IPS-18a (cell line): Measurements from ENCODE around the gene MARK4.

ENCODE experiments used
- H3K27ac ChIP-seq: one replicate; pipeline ENCODE4 v1.5.1; 2013; ENCODE audit warnings: low read length
- H3K27me3 ChIP-seq: one replicate; pipeline ENCODE4 v1.6.1; 2013; ENCODE audit warnings: mild to moderate bottlenecking, low read length; ENCODE audit not compliant: control insufficient read depth, insufficient read depth
- H3K36me3 ChIP-seq: one replicate; pipeline ENCODE4 v1.6.1; 2013; ENCODE audit warnings: low read depth, low read length; ENCODE audit not compliant: control insufficient read depth
- H3K4me1 ChIP-seq: one replicate; pipeline ENCODE4 v1.6.1; 2013; ENCODE audit warnings: low read depth, low read length; ENCODE audit not compliant: control insufficient read depth
- H3K4me3 ChIP-seq: one replicate; pipeline ENCODE4 v1.5.1; 2013; ENCODE audit warnings: low read length
- H3K9ac ChIP-seq: one replicate; pipeline ENCODE4 v1.6.1; 2013; ENCODE audit warnings: mild to moderate bottlenecking, low read length, moderate library complexity
- H3K9me3 ChIP-seq: one replicate; pipeline ENCODE4 v1.6.1; 2013; ENCODE audit warnings: low read depth, low read length; ENCODE audit not compliant: control insufficient read depth

Gene MARK4

DNA sequence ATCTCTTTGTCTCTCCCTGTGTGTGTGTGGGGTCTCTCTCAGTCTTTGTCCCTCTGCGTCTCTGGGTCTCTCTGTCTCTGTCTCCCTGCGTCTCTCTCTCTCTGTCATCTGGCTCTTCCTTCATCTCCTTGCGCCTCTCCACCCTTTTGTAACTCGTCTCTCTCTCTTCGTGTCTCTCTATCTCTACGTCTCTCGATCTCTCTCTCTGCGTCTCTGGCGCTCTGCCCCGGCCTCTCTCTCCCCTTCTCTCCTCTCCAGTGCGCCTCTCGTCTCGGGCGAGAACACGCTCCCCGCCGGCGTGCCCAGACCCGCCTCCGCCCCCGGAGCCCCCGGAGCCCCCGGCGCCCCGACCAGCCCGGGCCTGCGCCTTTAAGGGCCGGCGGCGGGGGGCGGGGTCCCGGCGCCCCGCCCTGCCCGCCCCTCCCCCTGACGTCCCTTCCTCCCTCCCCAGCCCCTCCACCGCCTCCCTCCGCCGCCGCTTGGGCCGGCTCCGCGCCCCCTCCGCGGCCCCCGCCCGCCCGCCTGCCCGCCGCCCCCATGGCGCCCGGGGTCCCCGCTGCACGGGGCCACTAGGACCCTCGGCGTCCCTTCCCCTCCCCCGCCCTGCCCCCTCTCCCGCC, at the start of gene MARK4:
TSS of gene MARK4 (plus strand) at position 440 of the 620 bp plus-strand sequence. CDS start 318 bp downstream, outside the sequence.
- H3K36me3 ChIP-seq: no peaks in the 10 kb centered on the region
- H3K27me3 ChIP-seq: peaks cover 20% of the 10 kb centered on the region
- H3K4me1 ChIP-seq: peaks cover 3% of the 10 kb centered on the region
- H3K9ac ChIP-seq: peak within 1 kb of the TSS; percentile 39
- no peak within 1 kb of the TSS for H3K27ac ChIP-seq
- peak within 1 kb of the TSS; percentile 79 for H3K4me3 ChIP-seq
- no peaks in the 10 kb centered on the region for H3K9me3 ChIP-seq

GRCh38 chr19:45202637-45203036, 48.4 kb upstream of the MARK4 start:
- H3K27ac ChIP-seq: no peak overlapping the region
- H3K4me1 ChIP-seq: no peaks in the 10 kb centered on the region
- no peaks in the 10 kb centered on the region for H3K27me3 ChIP-seq
- no peak overlapping the region for H3K9ac ChIP-seq
- no peaks in the 10 kb centered on the region for H3K36me3 ChIP-seq
- no peak overlapping the region for H3K4me3 ChIP-seq
- no peaks in the 10 kb centered on the region for H3K9me3 ChIP-seq

- Histone ChIP-seq H3K4me1 (no peaks in the 10 kb centered on the region), H3K27me3 (peaks cover 4% of the 10 kb centered on the region), H3K9ac (no peak overlapping the region), H3K36me3 (no peaks in the 10 kb centered on the region), H3K9me3 (no peaks in the 10 kb centered on the region), H3K4me3 (no peak overlapping the region), H3K27ac (no peak overlapping the region)
These were observed 45.3 kb upstream of the MARK4 start for GRCh38 chr19:45205810-45206209.

DNA sequence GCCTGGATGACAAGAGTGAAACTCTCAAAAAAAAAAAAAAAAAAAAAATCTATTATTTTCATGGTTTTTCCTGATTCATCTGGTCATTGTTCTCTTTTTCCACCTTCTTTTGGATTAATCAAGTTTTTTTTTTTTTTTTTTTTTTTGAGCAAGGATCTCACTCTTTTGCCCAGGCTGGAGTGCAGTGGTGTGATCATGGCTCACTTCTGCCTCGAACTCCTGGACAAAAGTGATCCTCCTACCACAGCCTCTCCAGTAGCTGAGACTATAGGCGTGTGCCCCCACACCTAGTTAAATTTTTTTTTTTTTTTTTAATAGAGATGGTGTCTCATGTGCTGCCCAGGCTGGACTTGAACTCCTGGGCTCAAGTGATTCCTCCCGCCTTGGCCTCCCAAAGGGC, 44.7 kb upstream of the MARK4 start:
- no peaks in the 10 kb centered on the region for H3K9me3 ChIP-seq
- no peak overlapping the region for H3K27ac ChIP-seq
- H3K9ac ChIP-seq: no peak overlapping the region
- H3K4me3 ChIP-seq: no peak overlapping the region
- H3K36me3 ChIP-seq: no peaks in the 10 kb centered on the region
- H3K4me1 ChIP-seq: no peaks in the 10 kb centered on the region
- H3K27me3 ChIP-seq: peaks cover 4% of the 10 kb centered on the region

DNA sequence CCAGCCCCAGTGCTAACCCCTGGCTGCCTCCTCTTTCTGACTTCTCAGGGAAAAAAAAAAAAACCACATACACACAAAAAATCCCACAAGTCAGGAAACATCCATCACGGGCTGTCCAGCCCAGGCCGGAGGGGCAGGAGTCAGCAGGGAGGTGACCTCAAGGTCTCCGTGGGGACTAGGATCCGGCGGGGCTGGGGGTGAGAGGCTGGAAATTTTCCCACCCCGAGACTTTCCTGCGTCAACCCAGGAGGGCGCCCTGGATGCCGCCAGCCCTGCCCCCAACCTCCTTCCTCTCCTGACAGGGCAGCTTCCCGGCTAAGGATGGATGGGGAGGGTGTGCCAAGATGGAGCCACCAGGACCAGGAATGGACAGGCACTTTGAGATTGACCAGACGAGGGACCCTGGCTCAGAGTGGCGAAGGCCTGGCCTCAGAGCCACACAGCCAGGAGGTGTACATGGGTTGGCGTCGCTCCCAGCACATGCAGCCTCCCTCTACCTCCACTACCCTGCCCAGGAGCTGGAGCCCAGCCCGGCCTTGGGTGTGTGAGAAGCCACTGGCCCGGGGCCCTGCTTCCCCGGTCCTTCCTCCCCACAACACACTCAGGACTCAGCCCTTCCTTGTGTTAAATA, 39.2 kb upstream of the MARK4 start:
- no peak overlapping the region for H3K9ac ChIP-seq
- no peak overlapping the region for H3K4me3 ChIP-seq
- no peaks in the 10 kb centered on the region for H3K36me3 ChIP-seq
- no peak overlapping the region for H3K27ac ChIP-seq
- peaks cover 30% of the 10 kb centered on the region for H3K27me3 ChIP-seq
- H3K4me1 ChIP-seq: no peaks in the 10 kb centered on the region
- no peaks in the 10 kb centered on the region for H3K9me3 ChIP-seq

GRCh38 chr19:45213031-45213430, 38.0 kb upstream of the MARK4 start:
- no peak overlapping the region for H3K9ac ChIP-seq
- H3K27ac ChIP-seq: no peak overlapping the region
- H3K27me3 ChIP-seq: peaks cover 42% of the 10 kb centered on the region

GRCh38 chr19:45215391-45216191, 35.5 kb upstream of the MARK4 start:
- no peaks in the 10 kb centered on the region for H3K36me3 ChIP-seq
- H3K4me3 ChIP-seq: peak overlapping the region; percentile 60
- no peak overlapping the region for H3K27ac ChIP-seq
- H3K4me1 ChIP-seq: no peaks in the 10 kb centered on the region
- H3K9me3 ChIP-seq: no peaks in the 10 kb centered on the region
- H3K9ac ChIP-seq: no peak overlapping the region
- H3K27me3 ChIP-seq: peaks cover 48% of the 10 kb centered on the region

More at GRCh38 chr19:45213031-45213430, 38.0 kb upstream of the MARK4 start:
- Histone ChIP-seq H3K36me3 (no peaks in the 10 kb centered on the region), H3K4me3 (no peak overlapping the region), H3K9me3 (no peaks in the 10 kb centered on the region), H3K4me1 (no peaks in the 10 kb centered on the region)

DNA sequence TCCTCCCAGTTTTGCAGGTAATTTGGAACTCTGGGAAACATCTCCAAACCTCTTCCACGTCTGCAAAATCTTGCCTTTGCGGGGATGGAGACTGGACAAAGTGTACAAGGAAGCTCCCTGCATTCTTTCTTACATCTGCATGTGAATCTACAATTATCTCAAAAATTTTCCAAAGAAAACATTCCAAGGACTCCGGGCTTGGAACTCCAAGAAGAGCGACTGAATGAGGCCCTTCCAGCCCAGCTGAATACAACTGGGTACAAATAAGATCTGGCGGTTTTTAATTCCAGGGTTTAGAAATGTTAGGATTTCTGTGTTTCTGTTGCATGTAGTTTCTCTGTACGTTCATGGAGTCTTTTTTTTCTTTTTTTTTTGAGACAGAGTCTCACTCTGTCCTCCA, 34.4 kb upstream of the MARK4 start:
- Histone ChIP-seq H3K9me3 (no peaks in the 10 kb centered on the region), H3K4me3 (no peak overlapping the region), H3K9ac (no peak overlapping the region), H3K27ac (no peak overlapping the region), H3K36me3 (no peaks in the 10 kb centered on the region), H3K27me3 (peaks cover 53% of the 10 kb centered on the region), H3K4me1 (no peaks in the 10 kb centered on the region)

GRCh38 chr19:45217193-45217956, 33.7 kb upstream of the MARK4 start:
- no peak overlapping the region for H3K9ac ChIP-seq
- H3K4me1 ChIP-seq: no peaks in the 10 kb centered on the region
- no peak overlapping the region for H3K27ac ChIP-seq
- peaks cover 54% of the 10 kb centered on the region for H3K27me3 ChIP-seq
- no peaks in the 10 kb centered on the region for H3K36me3 ChIP-seq
- H3K9me3 ChIP-seq: no peaks in the 10 kb centered on the region
- peak overlapping the region; percentile 53 for H3K4me3 ChIP-seq

GRCh38 chr19:45217957-45218334, 33.1 kb upstream of the MARK4 start:
- no peaks in the 10 kb centered on the region for H3K9me3 ChIP-seq
- H3K4me3 ChIP-seq: peak overlapping the region; percentile 53
- H3K4me1 ChIP-seq: no peaks in the 10 kb centered on the region
- H3K27ac ChIP-seq: no peak overlapping the region
- H3K36me3 ChIP-seq: no peaks in the 10 kb centered on the region
- no peak overlapping the region for H3K9ac ChIP-seq
- peaks cover 59% of the 10 kb centered on the region for H3K27me3 ChIP-seq

- Histone ChIP-seq H3K36me3 (no peaks in the 10 kb centered on the region), H3K9me3 (no peaks in the 10 kb centered on the region), H3K27me3 (peaks cover 59% of the 10 kb centered on the region), H3K27ac (no peak overlapping the region), H3K4me1 (no peaks in the 10 kb centered on the region), H3K4me3 (no peak overlapping the region), H3K9ac (no peak overlapping the region)
These were observed 32.6 kb upstream of the MARK4 start for GRCh38 chr19:45218426-45218825.
